ENCODE results near the gene RFX2.

DNA sequence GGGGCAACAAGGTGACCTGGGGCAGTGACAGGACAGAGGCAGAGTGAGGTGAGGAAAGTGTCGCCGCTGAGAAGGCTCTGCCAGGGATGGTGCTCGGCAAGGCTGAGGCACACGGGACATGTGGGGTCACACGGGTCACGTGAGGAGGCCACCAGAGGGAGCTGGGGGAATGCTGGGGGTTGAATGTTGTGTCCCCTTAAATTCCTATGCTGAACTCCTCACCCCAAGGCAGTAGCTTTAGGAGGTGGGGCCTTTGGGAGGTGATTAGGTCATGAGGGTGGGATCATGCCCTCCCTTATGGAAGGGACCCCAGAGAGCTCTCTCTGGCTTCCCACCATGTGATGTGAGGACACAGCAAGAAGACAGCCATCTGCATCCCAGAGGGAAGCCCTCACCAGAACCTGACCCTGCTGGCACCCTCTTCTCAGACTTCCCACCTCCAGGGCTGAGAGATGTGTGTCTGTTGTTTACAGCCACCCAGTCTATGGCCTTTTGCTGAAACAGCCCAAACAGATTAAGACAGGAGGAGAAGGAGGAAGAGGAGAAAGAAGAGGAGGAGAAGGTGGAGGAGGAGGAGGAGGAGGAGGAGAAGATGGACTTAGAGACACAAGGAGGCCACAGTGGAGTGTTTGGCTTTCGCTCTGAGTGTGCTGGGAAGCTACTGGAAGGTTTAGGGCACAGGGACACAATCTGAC, 35.4 kb downstream of the RFX2 start:
- TF ChIP-seq, protein P1, sequence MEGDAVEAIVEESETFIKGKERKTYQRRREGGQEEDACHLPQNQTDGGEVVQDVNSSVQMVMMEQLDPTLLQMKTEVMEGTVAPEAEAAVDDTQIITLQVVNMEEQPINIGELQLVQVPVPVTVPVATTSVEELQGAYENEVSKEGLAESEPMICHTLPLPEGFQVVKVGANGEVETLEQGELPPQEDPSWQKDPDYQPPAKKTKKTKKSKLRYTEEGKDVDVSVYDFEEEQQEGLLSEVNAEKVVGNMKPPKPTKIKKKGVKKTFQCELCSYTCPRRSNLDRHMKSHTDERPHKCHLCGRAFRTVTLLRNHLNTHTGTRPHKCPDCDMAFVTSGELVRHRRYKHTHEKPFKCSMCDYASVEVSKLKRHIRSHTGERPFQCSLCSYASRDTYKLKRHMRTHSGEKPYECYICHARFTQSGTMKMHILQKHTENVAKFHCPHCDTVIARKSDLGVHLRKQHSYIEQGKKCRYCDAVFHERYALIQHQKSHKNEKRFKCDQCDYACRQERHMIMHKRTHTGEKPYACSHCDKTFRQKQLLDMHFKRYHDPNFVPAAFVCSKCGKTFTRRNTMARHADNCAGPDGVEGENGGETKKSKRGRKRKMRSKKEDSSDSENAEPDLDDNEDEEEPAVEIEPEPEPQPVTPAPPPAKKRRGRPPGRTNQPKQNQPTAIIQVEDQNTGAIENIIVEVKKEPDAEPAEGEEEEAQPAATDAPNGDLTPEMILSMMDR (IDR thresholded peaks at IDR 0.05; ENCODE audit: insufficient read depth, low read length): no peak
- TF ChIP-seq POLR2AphosphoS5 (IDR thresholded peaks at IDR 0.05; ENCODE audit: low read depth): no peak
